ENCODE measurements around the gene INKA1.

The INKA1 gene

DNA sequence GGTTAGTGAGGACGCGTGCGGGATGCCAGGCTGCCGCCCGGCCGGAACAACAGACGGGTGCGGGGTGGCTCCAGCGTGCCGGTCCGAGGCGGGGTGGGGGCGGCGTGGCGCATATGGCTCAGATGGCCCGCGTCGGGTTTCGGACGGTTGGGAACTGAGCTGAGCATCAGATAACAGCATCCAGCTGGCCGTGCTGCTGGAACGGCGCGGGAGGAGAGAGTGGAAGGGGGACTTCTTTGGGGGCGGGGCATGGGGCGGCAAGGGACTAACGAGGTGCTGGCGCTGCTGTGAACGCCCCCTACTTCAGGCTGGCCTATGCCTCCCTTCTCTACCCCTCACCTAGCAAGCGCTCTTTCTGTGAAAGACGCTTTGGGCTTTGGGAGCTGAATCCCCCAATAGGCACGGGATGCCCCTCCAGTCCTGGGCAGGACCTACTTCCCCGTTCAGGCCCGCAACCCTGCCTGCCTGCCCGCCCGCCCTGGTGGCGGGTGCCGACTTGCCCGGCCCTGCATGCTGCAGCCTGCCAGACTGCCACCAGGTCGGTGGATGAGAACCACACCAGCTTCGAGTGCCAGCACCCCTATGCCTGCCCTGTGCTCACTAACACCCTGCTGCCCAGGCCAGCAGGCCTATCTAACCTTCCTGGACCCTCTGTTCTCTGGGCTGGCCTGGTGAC is 542 bp downstream of the INKA1 start:
- Histone ChIP-seq H3K4me3 (ENCODE audit: low read length) (no peak overlapping the region), H3K27ac (ENCODE audit: low read depth, low read length) (no peak overlapping the region), H3K18ac (ENCODE audit: low read length) (no peak overlapping the region), H2BK15ac (replicated peaks; ENCODE audit: low read depth) (no peak overlapping the region), H3K56ac (ENCODE audit: low read length) (peak overlapping the region; percentile 30), H3K9ac (ENCODE audit: low read length) (peak overlapping the region; percentile 43), H4K5ac (ENCODE audit: low read length) (no peak overlapping the region), H3K4ac (ENCODE audit: low read depth, low read length) (no peak overlapping the region), H3K79me1 (ENCODE audit: low read length) (no peaks in the 10 kb centered on the region), H3K36me3 (ENCODE audit: control insufficient read depth, insufficient read depth, low read length) (no peaks in the 10 kb centered on the region), H2AK5ac (ENCODE audit: low read length) (no peak overlapping the region), H2BK5ac (ENCODE audit: low read length) (no peak overlapping the region), H4K8ac (ENCODE audit: low read depth, low read length) (no peak overlapping the region), H3K4me1 (ENCODE audit: control insufficient read depth, low read depth, low read length) (peaks cover 8% of the 10 kb centered on the region), H3K79me2 (ENCODE audit: control insufficient read depth, insufficient read depth, low read length) (no peaks in the 10 kb centered on the region), H2BK120ac (ENCODE audit: low read depth, low read length) (no peak overlapping the region), H3K4me2 (ENCODE audit: low read length) (peak overlapping the region; percentile 63), H3K23ac (ENCODE audit: low read length) (no peak overlapping the region), H3K27me3 (ENCODE audit: insufficient read depth, low read length, poor library complexity) (no peaks in the 10 kb centered on the region)
- no CpG with 5 or more reads among the region's 41 CpGs for WGBS (ENCODE audit: extremely low coverage, insufficient coverage, low lambda C conversion rate)
- DNase-seq = no peak

DNA sequence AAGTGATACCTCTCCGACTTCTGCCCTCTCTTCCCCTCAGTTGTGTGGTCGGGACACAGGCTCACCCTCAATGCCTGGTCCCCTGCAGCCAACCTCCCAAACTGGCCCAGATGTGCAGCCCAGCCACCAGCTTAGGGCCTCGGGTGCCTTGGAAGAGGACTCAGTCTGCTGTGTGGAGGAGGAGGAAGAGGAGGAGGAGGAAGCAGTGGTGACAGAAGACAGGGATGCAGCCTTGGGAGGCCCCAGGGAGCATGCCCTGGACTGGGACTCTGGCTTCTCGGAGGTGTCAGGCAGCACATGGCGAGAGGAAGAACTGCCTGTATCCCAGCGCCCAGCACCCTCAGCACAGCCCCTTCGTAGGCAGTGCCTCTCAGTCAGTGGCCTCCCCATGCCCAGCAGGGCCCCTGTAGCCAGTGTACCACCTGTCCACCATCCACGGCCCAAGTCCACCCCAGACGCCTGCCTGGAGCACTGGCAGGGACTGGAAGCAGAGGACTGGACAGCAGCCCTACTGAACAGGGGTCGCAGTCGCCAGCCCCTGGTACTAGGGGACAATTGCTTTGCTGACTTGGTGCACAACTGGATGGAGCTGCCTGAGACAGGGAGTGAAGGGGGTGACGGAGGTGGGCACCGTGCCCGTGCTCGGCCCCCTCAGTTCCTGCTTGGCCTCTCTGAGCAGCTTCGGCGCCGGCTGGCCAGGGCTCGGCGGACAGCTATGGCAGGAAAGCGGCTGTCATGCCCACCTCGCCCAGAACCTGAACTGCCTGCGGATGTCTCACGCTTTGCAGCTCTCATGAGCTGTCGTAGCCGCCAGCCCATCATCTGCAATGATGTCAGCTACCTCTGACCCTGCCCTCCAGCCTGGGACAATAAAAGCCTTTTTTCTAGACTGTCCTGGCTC is 1.3 kb downstream of the INKA1 start:
- no CpG with 5 or more reads among the region's 26 CpGs for WGBS (ENCODE audit: extremely low coverage, insufficient coverage, low lambda C conversion rate)
- no peak for DNase-seq

DNA sequence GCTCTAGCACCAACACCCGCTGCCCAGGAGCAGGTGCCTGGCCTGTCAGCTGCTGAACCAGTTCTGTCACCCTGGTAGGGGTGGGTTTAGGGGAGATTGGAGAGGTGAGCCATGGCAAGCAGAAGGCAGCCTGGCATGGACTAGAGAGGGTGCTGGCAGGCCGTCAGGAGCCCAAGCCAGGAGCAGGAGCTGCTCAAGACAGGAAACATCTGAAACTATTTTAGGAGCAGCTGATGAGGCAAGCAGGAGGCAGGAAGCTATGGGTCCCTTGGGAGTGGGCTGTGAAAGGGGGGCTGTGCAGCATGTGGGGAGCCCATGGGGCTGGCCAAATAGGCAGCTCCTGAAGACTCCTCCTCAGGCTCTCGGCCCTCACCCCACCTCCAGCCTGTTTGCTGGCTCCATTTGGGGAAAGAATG is 2.3 kb downstream of the INKA1 start:
- no peaks in the 10 kb centered on the region for H3K27me3 ChIP-seq (ENCODE audit: insufficient read depth, low read length, poor library complexity)
- no peak overlapping the region for H3K4me2 ChIP-seq (ENCODE audit: low read length)
- H2BK5ac ChIP-seq (ENCODE audit: low read length) = no peak overlapping the region
- H3K56ac ChIP-seq (ENCODE audit: low read length) = peak overlapping the region; percentile 50
- no peak overlapping the region for H2AK5ac ChIP-seq (ENCODE audit: low read length)
- H3K23ac ChIP-seq (ENCODE audit: low read length) = no peak overlapping the region
- no peak for DNase-seq
- no peak overlapping the region for H3K9ac ChIP-seq (ENCODE audit: low read length)
- H2BK120ac ChIP-seq (ENCODE audit: low read depth, low read length) = peak overlapping the region; percentile 19
- no peak overlapping the region for H2BK15ac ChIP-seq (replicated peaks; ENCODE audit: low read depth)
- no CpG with 5 or more reads among the region's 3 CpGs for WGBS (ENCODE audit: extremely low coverage, insufficient coverage, low lambda C conversion rate)
- no peak overlapping the region for H4K5ac ChIP-seq (ENCODE audit: low read length)
- no peaks in the 10 kb centered on the region for H3K79me2 ChIP-seq (ENCODE audit: control insufficient read depth, insufficient read depth, low read length)
- no peak overlapping the region for H3K18ac ChIP-seq (ENCODE audit: low read length)
- H4K8ac ChIP-seq (ENCODE audit: low read depth, low read length) = no peak overlapping the region
- H3K4me1 ChIP-seq (ENCODE audit: control insufficient read depth, low read depth, low read length) = peaks cover 8% of the 10 kb centered on the region
- no peak overlapping the region for H3K4ac ChIP-seq (ENCODE audit: low read depth, low read length)
- no peaks in the 10 kb centered on the region for H3K79me1 ChIP-seq (ENCODE audit: low read length)
- H3K27ac ChIP-seq (ENCODE audit: low read depth, low read length) = no peak overlapping the region
- H3K36me3 ChIP-seq (ENCODE audit: control insufficient read depth, insufficient read depth, low read length) = no peaks in the 10 kb centered on the region
- H3K4me3 ChIP-seq (ENCODE audit: low read length) = no peak overlapping the region

More for the DNA sequence above, 1.3 kb downstream of the INKA1 start:
- H3K9ac ChIP-seq (ENCODE audit: low read length) = peak overlapping the region; percentile 8
- H3K4me3 ChIP-seq (ENCODE audit: low read length) = no peak overlapping the region
- no peak overlapping the region for H3K4me2 ChIP-seq (ENCODE audit: low read length)
- H2BK120ac ChIP-seq (ENCODE audit: low read depth, low read length) = no peak overlapping the region
- no peak overlapping the region for H4K5ac ChIP-seq (ENCODE audit: low read length)
- no peak overlapping the region for H4K8ac ChIP-seq (ENCODE audit: low read depth, low read length)
- H3K56ac ChIP-seq (ENCODE audit: low read length) = no peak overlapping the region
- H3K27ac ChIP-seq (ENCODE audit: low read depth, low read length) = no peak overlapping the region
- peaks cover 8% of the 10 kb centered on the region for H3K4me1 ChIP-seq (ENCODE audit: control insufficient read depth, low read depth, low read length)
- H2BK5ac ChIP-seq (ENCODE audit: low read length) = no peak overlapping the region
- peak overlapping the region; percentile 54 for H3K23ac ChIP-seq (ENCODE audit: low read length)
- H3K79me2 ChIP-seq (ENCODE audit: control insufficient read depth, insufficient read depth, low read length) = no peaks in the 10 kb centered on the region
- no peaks in the 10 kb centered on the region for H3K79me1 ChIP-seq (ENCODE audit: low read length)
- no peaks in the 10 kb centered on the region for H3K27me3 ChIP-seq (ENCODE audit: insufficient read depth, low read length, poor library complexity)
- no peaks in the 10 kb centered on the region for H3K36me3 ChIP-seq (ENCODE audit: control insufficient read depth, insufficient read depth, low read length)
- no peak overlapping the region for H3K18ac ChIP-seq (ENCODE audit: low read length)
- H3K4ac ChIP-seq (ENCODE audit: low read depth, low read length) = no peak overlapping the region
- H2AK5ac ChIP-seq (ENCODE audit: low read length) = no peak overlapping the region
- H2BK15ac ChIP-seq (replicated peaks; ENCODE audit: low read depth) = no peak overlapping the region

DNA sequence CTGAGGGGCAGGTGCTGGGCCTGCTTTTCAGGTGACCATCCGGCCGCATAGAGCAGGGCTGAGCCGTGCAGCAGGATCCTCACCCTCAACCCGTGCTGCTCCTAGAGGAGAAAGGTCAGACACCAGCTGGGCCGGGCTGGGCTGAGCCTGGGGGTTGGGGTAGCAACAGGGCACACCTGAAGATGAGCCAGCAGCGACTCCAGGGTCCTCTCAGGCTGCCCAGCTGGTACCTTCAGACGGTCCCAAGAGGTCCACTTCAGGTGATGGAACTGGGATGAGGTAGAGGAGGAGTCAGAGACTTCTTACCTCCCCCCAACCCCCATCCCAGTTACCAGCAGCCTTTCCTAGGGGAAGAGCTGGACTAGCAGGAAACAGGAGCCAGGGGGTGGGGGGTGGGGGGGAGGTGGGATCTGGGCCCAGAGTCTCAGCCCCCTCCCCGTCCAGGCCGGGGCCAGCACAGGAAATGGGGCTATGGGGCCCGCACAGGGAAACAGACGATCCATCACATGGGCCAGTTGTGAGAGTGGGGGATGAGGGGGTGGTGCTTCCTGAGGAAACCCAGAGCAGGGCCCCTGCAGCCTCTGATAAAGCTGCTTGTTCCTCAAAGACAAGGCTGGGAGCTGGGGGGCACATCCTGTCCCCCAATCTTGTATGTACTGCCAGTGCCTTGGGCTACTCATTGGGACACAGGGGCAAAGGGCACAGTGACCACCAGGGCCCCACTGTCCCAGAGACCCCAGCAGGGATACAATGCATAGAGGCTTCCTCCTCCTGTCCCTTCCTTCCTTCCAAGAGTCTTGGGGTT is 3.0 kb downstream of the INKA1 start:
- H3K18ac ChIP-seq (ENCODE audit: low read length) = peak overlapping the region; percentile 11
- no peaks in the 10 kb centered on the region for H3K79me1 ChIP-seq (ENCODE audit: low read length)
- no CpG with 5 or more reads among the region's 11 CpGs for WGBS (ENCODE audit: extremely low coverage, insufficient coverage, low lambda C conversion rate)
- no peak overlapping the region for H3K4me3 ChIP-seq (ENCODE audit: low read length)
- peak overlapping the region; percentile 67 for H3K56ac ChIP-seq (ENCODE audit: low read length)
- no peaks in the 10 kb centered on the region for H3K36me3 ChIP-seq (ENCODE audit: control insufficient read depth, insufficient read depth, low read length)
- no peak overlapping the region for H3K27ac ChIP-seq (ENCODE audit: low read depth, low read length)
- no peak overlapping the region for H4K5ac ChIP-seq (ENCODE audit: low read length)
- H3K4me1 ChIP-seq (ENCODE audit: control insufficient read depth, low read depth, low read length) = peaks cover 8% of the 10 kb centered on the region
- no peak overlapping the region for H3K23ac ChIP-seq (ENCODE audit: low read length)
- no peak overlapping the region for H4K8ac ChIP-seq (ENCODE audit: low read depth, low read length)
- peak overlapping the region; percentile 19 for H2BK120ac ChIP-seq (ENCODE audit: low read depth, low read length)
- no peak overlapping the region for H3K4ac ChIP-seq (ENCODE audit: low read depth, low read length)
- DNase-seq = peak; percentile 64
- no peaks in the 10 kb centered on the region for H3K27me3 ChIP-seq (ENCODE audit: insufficient read depth, low read length, poor library complexity)
- no peak overlapping the region for H3K4me2 ChIP-seq (ENCODE audit: low read length)
- H2BK15ac ChIP-seq (replicated peaks; ENCODE audit: low read depth) = no peak overlapping the region
- H2BK5ac ChIP-seq (ENCODE audit: low read length) = no peak overlapping the region
- no peaks in the 10 kb centered on the region for H3K79me2 ChIP-seq (ENCODE audit: control insufficient read depth, insufficient read depth, low read length)
- peak overlapping the region; percentile 97 for H2AK5ac ChIP-seq (ENCODE audit: low read length)
- H3K9ac ChIP-seq (ENCODE audit: low read length) = peak overlapping the region; percentile 13

DNA sequence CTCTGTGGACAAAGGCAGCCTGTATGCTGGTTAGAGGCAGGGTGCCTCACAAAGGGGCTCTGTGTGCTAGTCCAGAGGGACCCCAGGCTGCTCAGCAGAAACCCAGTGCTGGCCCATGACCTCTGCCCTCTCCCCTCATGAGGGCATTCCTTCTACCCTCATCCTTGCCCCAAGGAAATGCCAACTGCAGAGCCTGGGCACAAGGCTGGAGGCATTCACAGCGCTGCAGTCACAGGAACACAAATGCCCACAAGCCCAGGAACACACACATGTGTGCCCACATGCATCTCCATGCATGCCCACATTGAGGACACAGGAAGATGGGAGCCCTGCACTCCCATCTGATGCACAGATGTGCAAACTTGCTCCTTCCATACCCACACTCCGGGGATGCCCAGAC is 3.8 kb downstream of the INKA1 start:
- Histone ChIP-seq H3K4me2 (ENCODE audit: low read length) (no peak overlapping the region), H3K4me3 (ENCODE audit: low read length) (no peak overlapping the region), H3K18ac (ENCODE audit: low read length) (no peak overlapping the region), H4K5ac (ENCODE audit: low read length) (no peak overlapping the region), H4K8ac (ENCODE audit: low read depth, low read length) (no peak overlapping the region), H2AK5ac (ENCODE audit: low read length) (peak overlapping the region; percentile 97), H2BK5ac (ENCODE audit: low read length) (peak overlapping the region; percentile 68), H3K79me1 (ENCODE audit: low read length) (no peaks in the 10 kb centered on the region), H3K9ac (ENCODE audit: low read length) (peak overlapping the region; percentile 13), H3K23ac (ENCODE audit: low read length) (no peak overlapping the region), H3K36me3 (ENCODE audit: control insufficient read depth, insufficient read depth, low read length) (no peaks in the 10 kb centered on the region), H3K27me3 (ENCODE audit: insufficient read depth, low read length, poor library complexity) (no peaks in the 10 kb centered on the region), H3K56ac (ENCODE audit: low read length) (peak overlapping the region; percentile 67), H3K4ac (ENCODE audit: low read depth, low read length) (no peak overlapping the region), H3K27ac (ENCODE audit: low read depth, low read length) (no peak overlapping the region), H3K79me2 (ENCODE audit: control insufficient read depth, insufficient read depth, low read length) (no peaks in the 10 kb centered on the region), H2BK120ac (ENCODE audit: low read depth, low read length) (no peak overlapping the region), H3K4me1 (ENCODE audit: control insufficient read depth, low read depth, low read length) (peaks cover 8% of the 10 kb centered on the region), H2BK15ac (replicated peaks; ENCODE audit: low read depth) (no peak overlapping the region)
- no peak for DNase-seq
- WGBS (ENCODE audit: extremely low coverage, insufficient coverage, low lambda C conversion rate) = no CpG with 5 or more reads among the region's 2 CpGs

Measured in mesendoderm (in vitro differentiated cells).